HG03064 (cell line): ENCODE data around the gene COG1.
"Not testable (repeated sequence)": the region's sequence is repeated elsewhere in the genome, so short reads cannot be mapped to it uniquely, and the experiment has no call there.

Experiments
- ATAC-seq: cut with Tn5 transposase; IDR thresholded peaks from one replicate; pipeline ENCODE4 v1.9.1; 2021; ENCODE audit warnings: low read depth; ENCODE audit not compliant: unreplicated experiment

COG1 gene, protein sequence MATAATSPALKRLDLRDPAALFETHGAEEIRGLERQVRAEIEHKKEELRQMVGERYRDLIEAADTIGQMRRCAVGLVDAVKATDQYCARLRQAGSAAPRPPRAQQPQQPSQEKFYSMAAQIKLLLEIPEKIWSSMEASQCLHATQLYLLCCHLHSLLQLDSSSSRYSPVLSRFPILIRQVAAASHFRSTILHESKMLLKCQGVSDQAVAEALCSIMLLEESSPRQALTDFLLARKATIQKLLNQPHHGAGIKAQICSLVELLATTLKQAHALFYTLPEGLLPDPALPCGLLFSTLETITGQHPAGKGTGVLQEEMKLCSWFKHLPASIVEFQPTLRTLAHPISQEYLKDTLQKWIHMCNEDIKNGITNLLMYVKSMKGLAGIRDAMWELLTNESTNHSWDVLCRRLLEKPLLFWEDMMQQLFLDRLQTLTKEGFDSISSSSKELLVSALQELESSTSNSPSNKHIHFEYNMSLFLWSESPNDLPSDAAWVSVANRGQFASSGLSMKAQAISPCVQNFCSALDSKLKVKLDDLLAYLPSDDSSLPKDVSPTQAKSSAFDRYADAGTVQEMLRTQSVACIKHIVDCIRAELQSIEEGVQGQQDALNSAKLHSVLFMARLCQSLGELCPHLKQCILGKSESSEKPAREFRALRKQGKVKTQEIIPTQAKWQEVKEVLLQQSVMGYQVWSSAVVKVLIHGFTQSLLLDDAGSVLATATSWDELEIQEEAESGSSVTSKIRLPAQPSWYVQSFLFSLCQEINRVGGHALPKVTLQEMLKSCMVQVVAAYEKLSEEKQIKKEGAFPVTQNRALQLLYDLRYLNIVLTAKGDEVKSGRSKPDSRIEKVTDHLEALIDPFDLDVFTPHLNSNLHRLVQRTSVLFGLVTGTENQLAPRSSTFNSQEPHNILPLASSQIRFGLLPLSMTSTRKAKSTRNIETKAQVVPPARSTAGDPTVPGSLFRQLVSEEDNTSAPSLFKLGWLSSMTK

DNA sequence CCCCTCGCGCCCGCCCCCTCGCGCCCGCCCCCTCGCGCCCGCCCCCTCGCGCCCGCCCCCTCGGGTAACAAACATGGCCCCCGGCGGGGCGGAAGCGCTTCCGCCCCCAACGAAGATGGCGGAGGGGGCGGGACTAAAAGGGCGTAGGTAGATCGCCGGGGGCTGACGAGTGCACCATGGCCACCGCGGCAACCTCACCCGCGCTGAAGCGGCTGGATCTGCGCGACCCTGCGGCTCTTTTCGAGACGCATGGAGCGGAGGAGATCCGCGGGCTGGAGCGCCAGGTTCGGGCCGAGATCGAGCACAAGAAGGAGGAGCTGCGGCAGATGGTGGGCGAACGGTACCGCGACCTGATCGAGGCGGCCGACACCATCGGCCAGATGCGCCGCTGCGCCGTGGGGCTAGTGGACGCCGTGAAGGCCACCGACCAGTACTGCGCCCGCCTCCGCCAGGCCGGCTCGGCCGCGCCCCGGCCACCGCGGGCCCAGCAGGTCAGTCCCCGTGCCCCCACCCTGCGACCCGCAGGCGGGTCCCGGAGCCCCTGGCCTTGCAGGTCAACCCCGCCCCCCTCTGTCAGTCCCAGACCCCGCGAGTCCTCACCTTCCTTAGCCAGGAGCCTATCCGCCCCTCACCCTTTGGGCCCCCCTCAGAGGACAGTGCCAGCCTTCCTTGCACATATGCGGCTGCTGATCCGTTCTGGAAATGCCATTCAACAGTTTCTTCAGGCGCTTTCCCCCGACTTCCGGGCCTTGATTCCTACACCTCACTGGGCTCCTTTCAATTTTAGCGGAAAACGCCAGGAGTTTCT is at the start of gene COG1:
Gene COG1 (plus strand): TSS at position 162 of the 808 bp plus-strand sequence. CDS start 15 bp downstream, at position 177.
- peak; percentile 75 for ATAC-seq

DNA sequence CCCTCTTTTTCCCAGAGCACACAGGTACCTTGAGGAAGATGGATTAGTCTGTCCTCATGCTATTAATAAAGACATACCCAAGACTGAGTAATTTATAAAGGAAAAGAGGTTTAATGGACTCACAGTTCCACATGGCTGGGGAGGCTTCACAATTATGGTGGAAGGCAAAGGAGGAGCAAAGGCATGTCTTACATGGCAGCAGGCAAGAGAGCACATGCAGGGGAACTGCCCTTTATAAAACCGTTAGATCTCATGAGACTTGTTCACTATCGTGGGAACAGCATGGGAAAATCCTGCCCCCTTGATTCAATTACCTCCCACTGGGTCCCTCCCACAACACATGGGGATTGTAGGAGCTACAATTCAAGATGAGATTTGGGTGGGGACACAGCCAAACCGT is 48.6 kb upstream of the COG1 start:
- ATAC-seq: not testable (repeated sequence)

DNA sequence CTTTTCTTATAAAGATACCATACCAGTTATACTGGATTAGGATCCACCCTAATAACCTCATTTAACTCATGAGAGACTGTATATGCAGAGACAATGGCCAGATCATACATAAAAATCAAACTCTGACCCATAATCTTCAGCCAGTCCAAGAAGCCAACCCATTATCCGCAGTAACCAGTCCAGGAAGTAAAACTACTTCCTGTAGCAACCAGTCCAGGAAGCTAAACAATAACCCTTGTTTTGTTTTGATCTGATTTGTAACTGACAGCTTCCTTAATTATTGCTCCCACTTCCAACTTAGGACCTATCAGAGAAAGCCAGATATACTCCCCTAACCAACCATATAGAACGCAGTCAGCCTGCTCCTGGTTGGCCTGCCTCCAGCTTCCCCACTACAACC is 47.2 kb upstream of the COG1 start:
- ATAC-seq: no peak

DNA sequence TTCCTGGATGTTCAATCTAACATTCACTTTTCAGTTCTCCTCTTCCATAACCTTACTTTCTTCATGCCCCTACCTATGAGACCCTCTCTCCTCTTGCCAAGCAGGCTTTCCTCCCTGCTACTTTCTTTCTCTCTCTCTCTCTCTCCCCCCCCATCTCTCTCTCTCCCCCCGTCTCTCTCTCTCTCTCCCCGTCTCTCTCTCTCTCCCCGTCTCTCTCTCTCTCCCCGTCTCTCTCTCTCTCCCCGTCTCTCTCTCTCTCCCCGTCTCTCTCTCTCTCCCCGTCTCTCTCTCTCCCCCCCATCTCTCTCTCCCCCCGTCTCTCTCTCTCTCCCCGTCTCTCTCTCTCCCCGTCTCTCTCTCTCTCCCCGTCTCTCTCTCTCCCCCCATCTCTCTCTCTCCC is 45.1 kb upstream of the COG1 start:
- not testable (repeated sequence) for ATAC-seq

DNA sequence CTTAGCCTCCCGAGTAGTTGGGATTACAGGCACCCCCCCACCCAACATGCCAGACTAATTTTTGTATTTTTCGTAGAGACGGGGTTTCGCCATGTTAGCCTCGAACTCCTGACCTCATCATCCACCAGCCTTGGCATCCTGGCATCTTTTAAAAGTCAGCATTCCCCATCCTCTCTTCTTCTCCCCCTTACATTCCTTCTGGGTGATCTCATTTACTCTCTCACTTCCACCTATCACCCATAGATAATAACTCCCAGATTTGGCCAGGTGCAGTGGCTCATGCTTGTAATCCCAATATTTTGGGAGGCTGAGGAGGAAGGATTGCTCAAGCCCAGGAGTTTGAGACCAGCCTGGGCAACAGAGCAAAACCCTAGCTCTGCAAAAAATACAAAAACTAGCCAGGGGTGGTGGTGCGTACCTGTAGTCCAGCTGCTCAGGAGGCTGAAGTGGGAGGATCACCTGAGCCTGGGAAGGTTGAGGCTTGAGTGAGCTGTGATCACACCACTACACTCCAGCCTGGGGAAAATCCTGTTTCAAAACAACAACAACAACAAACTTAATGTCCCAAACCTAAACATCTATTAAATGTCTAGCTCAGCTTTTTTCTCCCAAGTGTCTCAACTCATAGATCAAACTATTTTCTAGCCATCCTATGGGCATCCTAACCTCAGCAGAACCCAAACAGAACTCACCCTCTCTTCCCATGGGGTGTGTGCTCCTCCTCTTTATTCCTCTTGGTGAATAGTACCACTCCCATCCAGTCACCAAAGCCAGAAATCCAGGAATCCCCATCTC is 44.1 kb upstream of the COG1 start:
- ATAC-seq: no peak

DNA sequence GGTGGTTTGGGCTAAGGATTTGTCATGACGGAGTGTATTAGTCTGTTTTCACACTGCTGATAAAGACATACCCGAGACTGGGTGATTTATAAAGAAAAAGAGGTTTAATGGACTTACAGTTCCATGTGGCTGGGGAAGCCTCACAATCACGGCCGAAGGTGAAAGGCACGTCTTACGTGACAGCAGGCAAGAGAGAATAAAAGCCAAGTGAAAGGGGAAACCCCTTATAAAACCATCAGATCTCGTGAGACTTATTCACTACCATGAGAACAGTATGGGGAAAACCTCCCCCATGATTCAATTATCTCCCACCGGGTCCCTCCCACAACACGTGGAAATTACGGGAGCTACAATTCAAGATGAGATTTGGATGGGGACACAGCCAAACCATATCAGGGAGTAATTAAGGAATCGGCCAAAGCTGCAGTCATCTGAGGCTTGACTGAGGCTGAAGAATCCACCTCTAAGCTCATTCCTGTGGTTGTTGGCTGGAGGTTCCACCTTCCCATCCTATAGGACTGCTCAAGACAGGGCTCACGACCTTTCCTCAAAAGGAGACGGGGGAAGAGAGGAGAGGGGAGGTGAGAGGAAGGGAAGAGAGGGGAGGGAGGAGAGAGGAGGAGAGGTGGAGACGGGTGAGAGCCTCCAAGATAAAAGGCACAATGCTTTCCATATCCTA is 42.1 kb upstream of the COG1 start:
- not testable (repeated sequence) for ATAC-seq

DNA sequence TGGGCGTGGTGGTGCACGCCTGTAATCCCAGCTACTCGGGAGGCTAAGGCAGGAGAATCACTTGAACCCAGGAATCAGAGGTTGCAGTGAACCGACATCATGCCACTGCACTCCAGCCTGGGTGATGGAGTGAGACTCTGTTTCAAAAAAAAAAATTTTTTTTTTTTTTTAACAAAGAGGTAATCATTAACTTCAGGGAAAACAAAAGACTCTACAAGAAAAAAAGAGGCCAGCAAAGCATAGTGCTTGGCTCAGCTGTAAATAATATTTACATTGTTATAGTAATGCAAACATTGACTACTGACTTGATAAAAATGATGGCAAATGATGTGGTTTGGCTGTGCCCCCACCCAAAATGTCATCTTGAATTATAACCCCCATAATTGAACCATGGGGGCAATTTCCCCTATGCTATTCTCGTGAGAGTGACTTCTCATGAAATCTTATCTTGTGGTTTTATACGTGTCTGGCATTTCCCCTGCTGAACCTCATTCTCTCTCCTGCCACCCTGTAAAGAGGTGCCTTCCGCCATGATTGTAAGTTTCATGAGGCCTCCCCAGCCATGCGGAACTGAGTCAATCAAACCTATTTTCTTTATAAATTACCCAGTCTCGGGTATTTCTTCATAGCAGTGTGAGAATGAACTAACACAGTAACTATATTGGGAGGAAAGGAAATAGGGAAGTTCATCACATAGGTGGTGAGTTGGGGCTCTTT is 40.8 kb upstream of the COG1 start:
- no peak for ATAC-seq

DNA sequence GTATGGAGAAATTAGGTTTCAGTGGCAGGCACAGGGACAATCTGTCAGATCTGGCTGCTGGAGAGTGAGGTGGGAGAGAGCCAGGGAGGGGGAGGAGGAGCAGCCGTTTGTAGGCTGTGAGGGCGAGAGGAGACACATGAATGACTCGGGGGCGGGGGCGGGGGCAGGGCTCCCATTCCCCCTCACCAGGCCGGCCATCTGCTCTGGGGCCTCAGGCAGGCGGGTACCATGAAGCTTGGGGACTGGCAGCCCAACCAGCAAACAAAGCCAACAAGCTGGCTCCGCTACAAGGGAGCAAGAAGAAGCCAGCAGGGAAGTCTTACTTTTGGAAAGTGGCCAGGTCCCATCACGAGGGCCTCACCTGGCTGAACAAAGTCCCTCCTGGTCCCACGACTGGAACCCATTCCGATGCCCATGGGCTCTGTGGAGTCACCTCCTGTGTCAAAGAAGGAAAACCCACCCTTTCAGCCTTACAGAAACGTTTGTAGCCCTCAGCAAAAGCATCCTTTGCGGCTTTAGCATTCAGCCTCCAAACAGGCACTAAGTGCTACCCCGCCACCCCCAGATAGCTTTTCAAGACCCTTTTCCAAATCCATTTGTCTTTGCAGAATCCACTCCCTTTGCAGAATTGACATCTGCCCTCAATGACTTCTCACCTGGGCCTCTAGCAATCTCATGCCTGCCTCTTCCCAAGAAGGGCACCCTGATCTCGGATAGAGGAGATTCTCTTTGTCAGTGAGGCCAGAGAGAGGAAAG is 37.3 kb upstream of the COG1 start:
- ATAC-seq: no peak

DNA sequence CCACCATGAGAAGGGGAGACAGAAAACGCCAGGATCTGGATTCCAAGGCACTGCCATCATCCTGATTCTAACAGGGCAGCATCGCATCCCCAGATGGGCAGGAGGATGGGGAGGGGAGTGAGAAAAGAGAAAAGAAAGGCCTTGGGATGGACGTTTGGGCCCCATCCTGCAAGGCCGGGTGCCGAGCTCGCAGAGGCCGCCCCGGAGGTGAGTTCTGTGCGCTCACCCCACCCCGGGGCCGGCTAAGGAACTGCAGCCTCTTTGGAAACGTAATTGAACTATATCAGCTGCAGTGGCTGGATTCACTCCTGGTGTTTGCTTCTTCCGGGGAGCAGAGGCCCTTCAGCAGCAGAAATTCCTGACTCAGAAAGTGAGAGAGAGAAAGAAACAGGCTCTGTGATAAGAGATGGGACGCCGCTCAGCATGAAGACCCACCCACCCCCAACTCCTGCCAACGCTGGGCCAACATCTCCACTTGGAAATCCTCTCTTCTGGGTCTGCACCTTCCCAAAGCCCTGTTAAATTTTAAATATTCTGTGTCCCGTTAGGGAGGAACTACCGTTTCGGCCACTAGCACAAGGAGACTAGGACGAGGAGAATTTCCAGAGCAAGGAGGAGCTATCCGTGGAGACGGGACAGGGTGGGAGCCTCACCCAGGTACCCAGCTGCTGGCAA is 36.6 kb upstream of the COG1 start:
- ATAC-seq: no peak

DNA sequence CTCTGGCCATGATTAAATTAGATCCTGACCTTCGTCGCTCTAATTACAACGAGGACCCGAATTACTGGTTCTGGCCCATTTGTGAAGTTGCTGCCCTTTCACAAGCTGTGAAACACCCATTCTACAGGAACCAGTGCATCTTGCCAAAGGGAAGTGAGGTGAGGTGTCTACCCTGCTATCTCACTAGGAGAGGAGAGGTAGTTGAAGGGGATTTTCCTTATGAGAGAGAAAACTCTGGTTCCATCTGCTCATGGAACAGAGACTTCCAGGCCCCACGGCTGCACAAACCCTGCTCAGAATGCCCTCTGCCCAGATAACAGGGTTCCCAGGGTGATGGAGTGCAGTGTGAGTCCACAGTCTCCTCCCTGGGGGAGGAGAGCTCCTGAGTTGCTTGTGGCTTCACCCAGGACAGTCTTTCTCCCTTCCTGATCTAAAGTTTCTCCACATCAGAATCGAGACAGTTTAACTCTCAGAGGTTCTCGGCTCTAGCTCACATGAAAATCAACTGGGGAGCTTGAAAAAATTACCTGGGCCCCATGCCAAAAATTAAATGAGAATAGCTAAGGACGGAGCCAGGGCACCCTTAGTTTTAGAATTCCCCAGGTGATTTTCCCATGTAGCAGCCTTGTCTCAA is 35.9 kb upstream of the COG1 start:
- ATAC-seq: no peak

DNA sequence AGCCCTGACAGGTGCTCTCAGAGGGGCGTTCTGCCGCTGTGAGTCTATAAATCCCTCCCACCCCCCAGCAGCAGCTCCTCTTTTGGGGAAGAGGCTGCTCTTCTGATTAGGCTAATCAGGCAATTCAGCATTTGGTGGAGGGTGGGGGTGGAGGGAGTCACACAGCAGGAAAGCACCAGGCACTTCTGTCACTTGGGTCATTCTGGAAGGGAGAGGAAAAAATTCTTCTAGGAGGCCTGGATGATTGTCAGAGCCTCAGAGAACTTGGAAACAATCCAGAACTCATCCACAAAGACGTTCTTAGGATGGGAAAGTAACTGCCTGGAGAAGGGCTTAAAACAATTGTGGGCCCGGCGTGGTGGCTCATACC is 35.3 kb upstream of the COG1 start:
- no peak for ATAC-seq

DNA sequence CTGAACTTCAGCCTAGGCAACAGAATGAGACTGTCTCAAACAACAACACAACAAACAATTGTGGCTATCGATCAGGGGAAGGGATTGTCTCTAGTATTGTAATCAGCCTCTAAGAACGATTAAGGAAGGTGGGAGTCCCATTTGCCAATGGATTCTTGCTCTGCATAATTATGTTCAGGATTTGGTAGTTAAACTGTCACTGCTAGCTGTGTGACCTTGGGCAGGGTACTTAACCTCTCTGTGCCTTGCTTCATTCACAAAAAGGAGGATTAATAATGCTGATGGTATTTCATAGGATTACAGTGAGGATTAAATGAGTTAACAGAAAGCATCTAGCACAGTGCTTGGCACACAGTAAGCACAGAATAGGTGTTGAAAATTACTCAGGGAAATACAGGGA is 34.7 kb upstream of the COG1 start:
- ATAC-seq: no peak

DNA sequence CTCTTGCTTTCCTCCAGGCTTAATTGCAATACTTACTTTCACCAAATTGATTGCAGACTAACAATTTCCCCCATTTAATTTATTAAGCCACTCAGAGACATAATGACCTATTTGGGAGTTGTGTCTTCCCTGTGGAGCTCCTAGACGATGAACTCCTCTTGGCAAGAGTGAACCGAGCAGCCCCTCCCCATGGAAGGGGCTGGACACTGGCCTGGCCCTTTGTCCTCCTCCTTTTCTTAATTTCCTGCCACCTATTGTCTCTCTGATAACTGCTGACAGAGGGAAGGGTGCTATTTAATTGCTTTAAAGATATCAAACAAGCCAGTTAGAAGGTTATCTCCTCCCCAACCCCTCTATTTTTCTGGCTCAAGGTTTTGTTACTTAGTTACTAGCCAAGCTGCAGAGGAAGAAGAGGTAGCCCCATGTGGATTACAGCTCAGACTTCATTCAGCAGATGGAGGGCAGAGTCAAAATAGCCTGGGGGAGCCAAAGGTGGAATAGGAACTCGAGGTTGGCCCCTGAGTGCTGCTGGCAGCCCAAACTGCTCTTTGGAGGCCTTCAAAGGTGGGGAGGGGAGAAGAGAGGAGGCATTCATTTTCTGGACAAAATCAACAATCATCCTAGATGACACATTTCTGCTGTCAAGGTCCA is 31.8 kb upstream of the COG1 start:
- no peak for ATAC-seq

DNA sequence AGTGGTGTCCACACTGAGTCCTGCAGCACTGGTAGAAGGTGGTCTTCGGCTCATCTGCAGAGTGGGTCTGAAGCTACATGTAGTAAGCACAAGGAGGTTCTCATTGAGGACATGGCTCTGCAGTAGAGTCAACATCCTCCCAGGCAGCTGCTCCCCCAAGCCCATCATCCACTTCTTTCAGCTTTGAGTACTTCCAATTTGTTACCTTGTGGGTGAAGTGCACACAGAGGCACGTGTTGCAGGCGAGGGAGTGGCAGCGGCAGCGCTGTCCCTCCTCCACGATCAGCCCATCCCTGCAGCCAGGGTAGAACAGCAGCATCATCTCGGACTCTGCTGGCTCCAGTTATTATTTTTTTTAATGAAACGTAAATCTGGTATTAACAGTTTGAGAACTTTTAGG is 29.8 kb upstream of the COG1 start:
- ATAC-seq: no peak

DNA sequence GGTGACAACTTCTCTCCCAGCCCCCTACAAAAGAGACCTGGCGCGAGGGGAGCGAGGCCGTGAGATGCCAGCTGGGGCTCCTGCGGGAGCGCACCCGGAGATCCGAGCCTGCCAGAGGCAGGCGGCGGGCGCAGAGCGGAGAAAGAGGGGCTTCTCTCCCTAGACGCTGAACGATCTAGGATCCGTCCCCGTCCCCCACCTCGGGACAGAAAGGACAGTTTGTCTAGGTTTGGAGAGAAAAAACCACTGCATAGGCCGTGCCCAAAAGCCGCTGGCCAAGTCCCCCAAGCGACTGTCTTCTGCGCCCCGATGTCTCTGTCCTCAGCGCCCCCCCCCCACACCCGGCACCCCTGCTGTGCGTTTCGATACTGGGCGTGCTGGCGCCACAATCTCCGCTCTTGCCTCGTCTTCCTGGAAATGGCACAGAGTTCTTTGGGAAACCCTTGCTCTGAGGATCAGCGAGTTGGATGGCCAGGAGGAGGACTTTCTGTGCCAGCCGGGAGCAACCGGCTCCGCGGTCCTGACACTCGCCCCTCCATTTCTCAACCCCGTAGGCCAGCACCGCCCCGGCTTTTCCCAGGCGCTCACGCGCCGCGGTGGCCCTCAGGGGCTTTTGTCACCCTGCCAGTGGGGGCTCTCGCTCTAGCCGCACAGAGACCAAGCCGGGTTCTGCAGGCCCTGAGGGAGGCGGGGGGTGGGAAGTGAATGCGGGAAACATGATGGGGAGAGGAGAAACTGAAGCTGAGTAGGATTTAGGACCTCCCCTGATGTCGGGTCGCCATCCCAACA is 27.0 kb upstream of the COG1 start:
- no peak for ATAC-seq
